Small intestine (tissue), 7 donors: Measurements from ENCODE around the gene SHFL. TPM values are rescaled to one million over a fixed set of nuclear protein-coding genes. Genes with fewer than 3 reads are reported as not detected.

Experiments
- DNase-seq, 2 donors: peaks; one replicate each; pipeline versions ENCODE4 v3.0.0 to v3.0.0-alpha.2; 2013
- FAIRE-seq: peaks from 2 replicates; lab custom pipeline; 2012; peaks lifted over from hg19 to GRCh38; lab: Jason Lieb, UNC
- H3K27ac ChIP-seq, 3 donors: one replicate each; pipeline ENCODE4 v1.5.1; 2013; ENCODE audit warnings: low read length in 2 of 3, mild to moderate bottlenecking in 2 of 3, control low read depth in 1 of 3, inconsistent platforms in 1 of 3, low read depth in 1 of 3, moderate library complexity in 1 of 3
- H3K27me3 ChIP-seq, 3 donors: one replicate each; pipeline ENCODE4 v1.6.1; 2013; ENCODE audit warnings: low read length in 3 of 3, inconsistent platforms in 1 of 3; ENCODE audit not compliant: control insufficient read depth in 3 of 3, insufficient read depth in 3 of 3
- H3K36me3 ChIP-seq, 3 donors: one replicate each; pipeline ENCODE4 v1.6.1; 2013; ENCODE audit warnings: low read length in 3 of 3, inconsistent platforms in 1 of 3, low read depth in 1 of 3, mild to moderate bottlenecking in 1 of 3, moderate library complexity in 1 of 3; ENCODE audit not compliant: control insufficient read depth in 3 of 3, insufficient read depth in 2 of 3
- H3K4me1 ChIP-seq, 3 donors: one replicate each; pipeline ENCODE4 v1.6.1; 2013; ENCODE audit warnings: low read length in 2 of 3, inconsistent platforms in 1 of 3, low read depth in 1 of 3, mild to moderate bottlenecking in 1 of 3, moderate library complexity in 1 of 3; ENCODE audit not compliant: control insufficient read depth in 3 of 3, insufficient read depth in 2 of 3
- H3K4me3 ChIP-seq, 3 donors: one replicate each; pipeline ENCODE4 v1.5.1; 2013; ENCODE audit warnings: low read length in 3 of 3, control low read depth in 1 of 3, inconsistent platforms in 1 of 3, low read depth in 1 of 3, mild to moderate bottlenecking in 1 of 3, moderate library complexity in 1 of 3
- H3K9me3 ChIP-seq, 2 donors: one replicate each; pipeline ENCODE4 v1.6.1; 2013; ENCODE audit warnings: low read depth in 1 of 2, low read length in 1 of 2; ENCODE audit not compliant: control insufficient read depth in 2 of 2, insufficient read depth in 1 of 2
- WGBS, 3 donors: extraction: QIAGEN DNeasy Blood & Tissue Kit; methylation state at CpG; one replicate each; pipeline ENCODE4 v1.1.7; 2013; 5-methylcytosine and 5-hydroxymethylcytosine counted together
- polyA plus RNA-seq, 4 donors: library from polyadenylated mRNA; stranded (reverse) in 3 of 4; unstranded in 1 of 4; fragments of 200-250 nt in 3 of 4; fragments of 120-200 nt in 1 of 4; gene quantifications; one replicate each; pipeline versions ENCODE4 v1.2.1 to v1.2.3, GENCODE V29; 2013
- donor health status: healthy with polysubstance abuse.
- donor health status: control.
- donor health status: control.
- donor health status: Bipolar disorder and iron deficiency.
- donor health status: healthy.

Gene SHFL
- polyA plus RNA-seq, 4 donors, result 32.5 to 60.8 (median 37.0) TPM

- WGBS, 3 donors, result 94% methylated on average over 15 to 17 of the region's 17 CpGs
- Histone ChIP-seq H3K27ac (no peak overlapping the region), H3K36me3 (peaks cover 0 to 46% (median 9%) of the 10 kb centered on the region in 3 donors), H3K27me3 (no peaks in the 10 kb centered on the region), H3K4me3 (no peak overlapping the region), H3K4me1 (peaks cover 0 to 6% (median 3%) of the 10 kb centered on the region in 3 donors), H3K9me3 (peaks cover 0 to 15% of the 10 kb centered on the region in 2 donors)
- no peak for FAIRE-seq
- no peak for DNase-seq
These were observed 5.2 kb downstream of the SHFL start for GRCh38 chr19:10091370-10091687.

DNA sequence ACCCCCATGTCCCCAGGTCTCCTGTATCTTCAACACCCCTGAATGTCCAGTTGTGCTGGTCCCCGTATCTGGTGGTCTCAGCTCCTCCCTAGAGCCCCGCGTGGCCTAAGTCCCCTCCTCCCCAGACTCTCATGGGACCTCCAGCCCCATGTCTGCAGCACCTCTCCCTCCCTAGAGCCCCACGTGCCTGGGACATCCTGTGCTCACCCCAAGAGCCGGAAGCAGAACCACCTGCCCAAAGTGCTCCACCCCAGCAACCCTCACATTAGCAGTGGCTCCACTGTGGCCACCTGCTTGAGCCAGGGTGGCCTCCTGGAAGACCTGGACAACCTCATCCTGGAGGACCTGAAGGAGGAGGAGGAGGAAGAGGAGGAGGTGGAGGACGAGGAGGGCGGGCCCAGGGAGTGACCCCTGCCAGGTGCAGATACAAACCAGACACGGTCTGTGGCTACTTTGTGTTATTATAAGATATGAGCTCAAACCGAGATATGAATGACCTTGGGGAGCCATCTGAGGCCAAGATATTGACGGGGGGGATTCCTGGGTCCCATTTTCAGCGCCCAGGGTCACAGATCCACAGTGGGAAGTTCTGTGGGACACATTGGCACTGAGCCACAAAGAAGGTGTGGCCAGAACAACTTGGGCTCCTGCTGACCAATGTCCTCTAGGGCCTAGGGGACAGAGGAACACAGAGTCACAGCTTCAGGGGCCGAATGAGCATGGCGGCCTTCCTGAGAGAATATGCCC lies 6.0 kb downstream of the SHFL start:
- no peaks in the 10 kb centered on the region for H3K27me3 ChIP-seq
- peaks cover 0 to 45% (median 9%) of the 10 kb centered on the region in 3 donors for H3K36me3 ChIP-seq
- no peak overlapping the region for H3K4me3 ChIP-seq
- no peak for DNase-seq
- no peak for FAIRE-seq
- WGBS, 3 donors, result 72 to 78% (median 74%) methylated on average over 13 of the region's 13 CpGs
- peaks cover 0 to 6% (median 3%) of the 10 kb centered on the region in 3 donors for H3K4me1 ChIP-seq
- peaks cover 0 to 15% of the 10 kb centered on the region in 2 donors for H3K9me3 ChIP-seq
- no peak overlapping the region for H3K27ac ChIP-seq

GRCh38 chr19:10092648-10093294 lies 6.7 kb downstream of the SHFL start:
- no peak overlapping the region for H3K27ac ChIP-seq

DNA sequence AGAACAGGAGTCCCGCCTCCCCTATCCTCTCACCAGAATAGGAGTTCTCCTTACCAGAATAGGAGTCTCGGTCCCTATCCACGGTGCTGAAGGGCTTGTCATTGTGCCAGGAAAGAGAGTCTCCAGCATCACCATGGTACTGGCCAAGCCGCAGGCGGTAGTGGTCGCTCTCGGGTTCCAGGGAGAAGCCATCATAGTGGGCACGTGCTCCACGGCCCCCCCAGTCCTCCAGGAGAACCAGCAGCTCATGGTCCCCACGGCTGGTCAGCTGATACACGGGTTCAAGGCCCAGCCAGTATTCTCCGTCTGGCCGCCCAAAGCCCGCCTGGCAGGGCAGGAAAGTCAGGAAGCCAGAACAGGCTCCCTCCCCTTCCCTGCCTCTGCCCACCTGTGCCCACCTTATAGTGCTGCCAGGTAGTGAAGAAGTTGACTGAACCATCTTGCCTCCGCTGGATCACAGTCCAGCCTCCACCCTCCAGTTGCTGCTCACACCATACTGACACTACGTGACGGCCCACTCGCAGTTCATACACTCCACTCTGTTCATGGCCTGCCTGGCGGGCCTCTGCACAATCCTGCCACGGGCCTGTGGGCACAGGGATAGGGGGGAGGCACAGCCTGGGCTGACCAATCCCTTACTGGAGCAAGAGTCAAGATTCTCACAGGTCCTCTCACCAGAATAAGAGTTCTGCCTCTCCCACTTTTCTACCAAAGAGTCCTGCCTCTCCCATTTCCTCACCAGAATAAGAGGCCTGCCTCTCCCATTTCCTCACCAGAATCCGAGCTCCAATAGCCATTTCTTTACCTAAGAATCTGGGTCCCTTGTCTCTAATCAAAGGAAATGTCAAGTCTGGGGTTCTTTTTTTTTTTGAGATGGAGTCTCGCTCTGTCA lies 7.4 kb downstream of the SHFL start:
- H3K9me3 ChIP-seq, result peaks cover 0 to 15% of the 10 kb centered on the region in 2 donors
- FAIRE-seq (no peak), DNase-seq (no peak)
- no peak overlapping the region for H3K4me3 ChIP-seq
- no peaks in the 10 kb centered on the region for H3K27me3 ChIP-seq
- 87 to 90% (median 89%) methylated on average over 21 to 22 of the region's 22 CpGs for WGBS, 3 donors
- H3K4me1 ChIP-seq, result peaks cover 0 to 6% (median 0%) of the 10 kb centered on the region in 3 donors
- H3K36me3 ChIP-seq, result peaks cover 0 to 44% (median 9%) of the 10 kb centered on the region in 3 donors
- H3K27ac ChIP-seq, result no peak overlapping the region

More at GRCh38 chr19:10092648-10093294, 6.7 kb downstream of the SHFL start:
- Histone ChIP-seq H3K4me3 (no peak overlapping the region), H3K4me1 (peaks cover 0 to 6% (median 0%) of the 10 kb centered on the region in 3 donors), H3K27me3 (no peaks in the 10 kb centered on the region), H3K9me3 (peaks cover 0 to 15% of the 10 kb centered on the region in 2 donors), H3K36me3 (peaks cover 0 to 44% (median 9%) of the 10 kb centered on the region in 3 donors)
- FAIRE-seq (no peak), DNase-seq (no peak)
- 78 to 85% (median 83%) methylated on average over 9 of the region's 9 CpGs for WGBS, 3 donors

GRCh38 chr19:10095622-10095947 lies 9.5 kb downstream of the SHFL start:
- peaks cover 0 to 6% (median 0%) of the 10 kb centered on the region in 3 donors for H3K4me1 ChIP-seq
- FAIRE-seq (no peak), DNase-seq (no peak)
- H3K27me3 ChIP-seq, result no peaks in the 10 kb centered on the region
- WGBS, 3 donors, result 36 to 43% (median 37%) methylated on average over 7 of the region's 7 CpGs
- peaks cover 0 to 3% of the 10 kb centered on the region in 2 donors for H3K9me3 ChIP-seq
- peak overlapping the region; percentile 58 to 82 (median 74) for H3K27ac ChIP-seq
- H3K4me3 ChIP-seq, result no peak overlapping the region
- H3K36me3 ChIP-seq, result peaks cover 0 to 28% (median 9%) of the 10 kb centered on the region in 3 donors

DNA sequence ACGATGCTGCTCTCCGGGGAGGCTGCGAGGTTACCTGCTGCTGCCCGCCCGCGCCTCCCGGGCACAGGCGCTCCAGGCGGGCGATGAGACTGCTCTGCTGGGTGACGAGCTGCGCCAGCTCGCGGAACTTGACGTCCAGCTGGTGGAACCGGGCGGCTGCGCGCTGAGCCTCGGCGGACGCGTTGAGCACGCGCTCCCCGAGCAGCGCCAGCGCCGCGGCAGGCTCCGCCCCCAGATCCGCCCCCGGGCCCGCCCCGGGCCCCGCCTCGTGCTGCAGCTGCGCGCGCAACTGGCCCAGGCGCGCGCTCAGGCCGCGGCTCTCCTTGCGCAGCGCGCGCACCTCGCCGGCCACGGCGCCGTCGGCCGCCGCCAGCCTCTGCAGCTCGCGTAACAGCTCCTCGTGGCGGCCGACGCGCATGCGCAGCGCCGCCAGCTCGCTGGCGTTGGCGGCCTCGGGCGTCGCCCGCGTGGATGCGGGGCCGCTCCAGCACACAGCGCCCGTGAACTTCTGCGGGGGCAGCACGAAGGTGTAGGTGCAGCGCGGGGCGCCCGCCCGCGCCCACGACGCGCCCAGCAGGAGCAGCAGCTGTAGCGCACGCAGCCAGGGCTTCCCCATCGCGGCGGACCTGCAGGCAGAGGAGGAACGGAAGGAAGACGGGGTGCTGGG lies 10.0 kb downstream of the SHFL start:
- 2 to 4% (median 3%) methylated on average over 28 to 97 of the region's 97 CpGs for WGBS, 3 donors
- peak overlapping the region; percentile 58 to 82 (median 74) for H3K27ac ChIP-seq

DNA sequence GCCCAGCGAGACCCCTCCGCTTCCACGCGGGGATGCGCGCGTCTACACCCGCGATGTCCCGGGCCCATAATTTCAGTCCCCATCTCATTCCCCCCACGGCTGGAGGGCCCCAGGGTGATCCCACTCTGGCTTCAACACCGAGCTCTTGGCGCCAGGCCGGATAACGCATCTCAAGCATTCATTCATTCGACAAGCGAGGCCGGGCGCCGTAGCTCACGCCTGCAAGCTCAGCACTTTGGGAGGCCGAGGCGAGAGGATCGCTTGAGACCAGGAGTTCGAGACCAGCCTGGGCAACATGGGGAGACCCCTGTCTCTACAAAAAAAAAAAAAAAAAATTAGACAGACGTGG lies 10.5 kb downstream of the SHFL start:
- peaks cover 0 to 6% (median 0%) of the 10 kb centered on the region in 3 donors for H3K4me1 ChIP-seq
- H3K4me3 ChIP-seq, result peak overlapping the region; percentile 17 to 35 (median 22)
- 28 to 38% (median 28%) methylated on average over 23 to 26 of the region's 26 CpGs for WGBS, 3 donors
- H3K27ac ChIP-seq, result peak overlapping the region in 1 of 3 donors; percentile 81
- H3K9me3 ChIP-seq, result peaks cover 0 to 3% of the 10 kb centered on the region in 2 donors
- H3K27me3 ChIP-seq, result no peaks in the 10 kb centered on the region
- H3K36me3 ChIP-seq, result peaks cover 0 to 18% (median 4%) of the 10 kb centered on the region in 3 donors
- FAIRE-seq, result no peak
- DNase-seq, result no peak

More for the DNA sequence above, 10.0 kb downstream of the SHFL start:
- FAIRE-seq, result no peak
- no peaks in the 10 kb centered on the region for H3K27me3 ChIP-seq
- DNase-seq, result peak; percentile 92 to 96
- H3K4me3 ChIP-seq, result peak overlapping the region; percentile 17 to 35 (median 22)
- H3K9me3 ChIP-seq, result peaks cover 0 to 3% of the 10 kb centered on the region in 2 donors
- H3K4me1 ChIP-seq, result peaks cover 0 to 6% (median 0%) of the 10 kb centered on the region in 3 donors
- H3K36me3 ChIP-seq, result peaks cover 0 to 24% (median 7%) of the 10 kb centered on the region in 3 donors
